Urinary bladder (tissue), 4 donors: Measurements from ENCODE around the gene HGS. TPM values are rescaled to one million over a fixed set of nuclear protein-coding genes. Genes with fewer than 3 reads are reported as not detected.
"Not testable (repeated sequence)": the region's sequence is repeated elsewhere in the genome, so short reads cannot be mapped to it uniquely, and the experiment has no call there.

Experiments
- DNase-seq: peaks from one replicate; pipeline ENCODE4 v3.0.0-alpha.2; 2015; ENCODE audit errors: extremely low spot score
- H3K27ac ChIP-seq: one replicate; pipeline ENCODE4 v1.5.1; 2013; ENCODE audit warnings: low read depth, mild to moderate bottlenecking, moderate library complexity
- H3K36me3 ChIP-seq: one replicate; pipeline ENCODE4 v1.6.1; 2013; ENCODE audit warnings: mild to moderate bottlenecking, moderate library complexity; ENCODE audit not compliant: insufficient read depth
- H3K4me1 ChIP-seq: one replicate; pipeline ENCODE4 v1.6.1; 2013; ENCODE audit warnings: mild to moderate bottlenecking, moderate library complexity; ENCODE audit not compliant: insufficient read depth
- H3K4me3 ChIP-seq: one replicate; pipeline ENCODE4 v1.5.1; 2013; ENCODE audit warnings: low read depth, low read length
- WGBS: extraction: QIAGEN DNeasy Blood & Tissue Kit; methylation state at CpG from one replicate; pipeline ENCODE4 v1.1.7; 2013; 5-methylcytosine and 5-hydroxymethylcytosine counted together
- polyA plus RNA-seq: library from polyadenylated mRNA; stranded (reverse); fragments of 200-250 nt; gene quantifications from one replicate; pipeline ENCODE4 v1.2.3, GENCODE V29; 2013
- small RNA-seq: library from RNA; depleted of rRNA; stranded (forward); fragments of <200 nt; gene quantifications from one replicate; pipeline ENCODE3, GENCODE V24; 2014
- total RNA-seq: library from RNA; depleted of rRNA; stranded (reverse); fragments of >200 nt; gene quantifications from one replicate; pipeline ENCODE4 v1.2.3, GENCODE V29; 2014
- donor health status: healthy with polysubstance abuse.
- donor health status: healthy.

Gene HGS
- total and polyA plus RNA-seq, 2 donors, result 36.1 to 92.7 TPM

DNA sequence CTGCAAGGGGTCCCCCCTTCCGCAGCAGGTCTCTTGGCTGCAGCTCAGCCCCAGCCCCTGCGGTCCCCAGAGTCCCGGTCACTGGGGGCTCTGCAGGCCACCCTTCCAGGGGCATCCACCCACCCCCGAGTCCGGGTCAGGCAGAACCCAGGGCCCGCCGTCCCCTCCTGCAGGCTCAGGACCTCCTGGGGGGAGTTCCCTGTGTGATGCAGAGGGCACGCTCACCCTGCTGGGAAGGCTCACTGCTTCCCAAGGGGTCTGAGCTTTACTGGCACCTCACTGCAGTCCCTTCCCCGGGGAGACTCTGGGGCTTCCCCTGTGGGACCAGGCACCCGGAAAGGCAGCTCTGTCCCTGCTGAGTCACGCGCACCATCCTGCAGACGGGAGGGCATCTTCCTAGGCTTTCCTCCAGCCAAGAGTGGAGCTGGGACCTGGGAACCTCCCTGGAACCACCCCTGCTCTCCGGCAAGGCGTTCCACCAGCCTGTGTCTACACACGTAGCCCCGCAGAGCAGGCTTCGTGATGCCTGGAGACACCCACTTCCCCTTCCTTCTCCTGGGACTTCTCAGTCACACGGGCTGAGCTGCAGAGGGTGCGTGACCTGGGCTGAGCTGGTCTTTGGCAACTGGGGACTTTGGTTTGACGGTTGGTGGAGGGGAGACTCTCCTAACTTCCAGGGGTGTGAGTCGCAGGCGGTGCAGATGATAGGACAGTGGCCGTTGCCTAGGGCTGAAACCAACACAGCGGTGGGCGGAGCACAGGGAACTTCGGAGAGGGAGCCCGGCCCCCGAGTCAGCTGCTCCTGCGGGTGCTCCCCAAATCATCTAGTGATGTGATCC, 51.7 kb downstream of the HGS start:
- Histone ChIP-seq H3K36me3 (no peaks in the 10 kb centered on the region), H3K4me1 (no peaks in the 10 kb centered on the region), H3K27ac (no peak overlapping the region), H3K4me3 (no peak overlapping the region)
- WGBS, result 38% methylated on average over 30 of the region's 30 CpGs
- no peak for DNase-seq

DNA sequence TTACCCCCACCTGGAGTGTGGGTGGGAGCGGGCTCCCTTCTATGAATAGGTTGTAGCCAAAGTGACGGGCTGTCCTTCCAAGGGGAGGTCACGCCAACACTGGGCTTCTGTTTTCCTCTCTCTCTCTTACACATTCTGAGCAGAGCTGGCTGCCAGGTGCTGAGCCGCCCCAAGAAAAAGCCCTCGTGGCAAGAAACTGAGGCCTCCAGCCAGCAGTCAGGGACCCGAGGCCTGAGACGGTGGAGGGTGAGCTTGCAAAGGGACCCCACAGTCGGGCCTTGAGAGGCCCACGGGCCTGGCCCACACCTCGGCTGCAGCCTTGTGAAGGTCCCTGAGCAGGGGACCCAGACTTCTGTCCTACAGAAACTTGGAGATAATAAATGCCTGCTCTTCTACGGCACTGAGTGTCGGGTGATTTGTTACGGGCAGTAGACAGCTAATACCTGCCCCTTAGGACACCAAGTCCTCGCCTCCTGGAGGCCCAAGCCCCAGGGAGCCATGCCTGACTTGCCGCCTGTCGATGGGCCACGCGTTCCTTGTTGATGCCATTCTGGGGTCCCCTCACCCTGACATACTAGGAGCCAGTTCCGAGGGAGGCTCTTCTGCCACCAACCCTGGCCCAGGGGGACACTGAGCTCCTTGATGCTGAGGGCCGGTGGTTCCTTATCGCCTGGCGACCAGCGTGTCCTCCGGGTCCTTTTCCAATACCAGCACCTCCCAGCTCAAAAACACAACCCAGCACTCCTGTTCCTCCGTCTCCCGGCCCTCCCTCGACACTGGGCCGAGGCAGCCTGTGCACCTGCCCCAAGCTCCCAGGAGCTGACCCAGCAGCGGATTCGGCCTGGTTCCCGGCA, 54.4 kb downstream of the HGS start:
- no peak for DNase-seq
- no peaks in the 10 kb centered on the region for H3K4me1 ChIP-seq
- no peak overlapping the region for H3K4me3 ChIP-seq
- H3K27ac ChIP-seq, result no peak overlapping the region
- no peaks in the 10 kb centered on the region for H3K36me3 ChIP-seq
- WGBS, result 83% methylated on average over 31 of the region's 31 CpGs

DNA sequence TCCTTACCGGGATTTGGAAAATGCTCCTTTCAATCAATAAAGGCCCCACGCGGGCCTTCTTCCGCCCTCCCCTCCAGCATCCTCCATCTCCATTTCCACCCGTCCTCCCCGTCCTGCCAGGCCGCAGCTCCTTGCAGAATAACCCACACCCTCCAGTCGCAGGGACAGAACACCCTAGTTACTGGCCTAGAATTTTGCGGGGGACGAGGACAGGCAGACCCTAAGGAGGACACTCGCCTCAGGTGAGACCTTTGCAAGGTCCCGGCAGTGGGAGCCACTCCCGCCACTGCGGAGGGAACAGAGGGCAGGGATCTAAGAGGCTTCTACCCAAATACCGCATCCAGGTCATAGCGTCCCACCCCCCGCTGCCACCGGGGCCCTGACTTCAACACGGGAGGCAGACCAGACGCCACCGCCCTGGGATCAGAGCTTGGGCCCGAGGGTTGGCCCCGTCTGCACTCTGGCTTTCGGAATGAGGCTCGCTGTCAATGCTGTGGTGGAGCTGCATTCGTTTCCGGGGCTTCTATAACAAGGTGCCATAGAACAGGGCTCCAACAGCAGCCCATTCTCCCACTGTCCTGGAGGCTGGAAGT, 55.1 kb downstream of the HGS start:
- no peak overlapping the region for H3K4me3 ChIP-seq
- H3K36me3 ChIP-seq, result no peaks in the 10 kb centered on the region
- no peaks in the 10 kb centered on the region for H3K4me1 ChIP-seq
- WGBS, result 80% methylated on average over 27 of the region's 27 CpGs
- H3K27ac ChIP-seq, result no peak overlapping the region
- DNase-seq, result no peak

DNA sequence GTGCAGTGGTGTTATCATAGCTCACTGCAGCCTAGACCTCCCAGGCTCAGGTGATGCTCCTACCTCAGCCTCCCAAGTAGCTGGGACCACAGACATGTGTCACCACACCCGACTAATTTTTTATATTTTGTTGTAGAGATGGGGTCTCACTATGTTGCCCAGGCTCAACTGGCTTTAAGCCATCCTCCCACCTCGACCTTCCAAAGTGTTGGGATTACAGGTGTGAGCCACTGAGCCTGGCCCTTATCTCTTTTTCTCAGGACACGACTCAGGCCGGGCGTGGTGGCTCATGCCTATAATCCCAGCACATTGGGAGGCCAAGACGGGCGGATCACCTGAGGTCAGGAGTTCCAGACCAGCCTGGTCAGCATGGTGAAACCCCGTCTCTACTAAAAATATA, 55.8 kb downstream of the HGS start:
- H3K27ac ChIP-seq, H3K4me1 ChIP-seq, H3K36me3 ChIP-seq, H3K4me3 ChIP-seq, DNase-seq: not testable (repeated sequence)
- WGBS, result 88% methylated on average over 8 of the region's 8 CpGs

DNA sequence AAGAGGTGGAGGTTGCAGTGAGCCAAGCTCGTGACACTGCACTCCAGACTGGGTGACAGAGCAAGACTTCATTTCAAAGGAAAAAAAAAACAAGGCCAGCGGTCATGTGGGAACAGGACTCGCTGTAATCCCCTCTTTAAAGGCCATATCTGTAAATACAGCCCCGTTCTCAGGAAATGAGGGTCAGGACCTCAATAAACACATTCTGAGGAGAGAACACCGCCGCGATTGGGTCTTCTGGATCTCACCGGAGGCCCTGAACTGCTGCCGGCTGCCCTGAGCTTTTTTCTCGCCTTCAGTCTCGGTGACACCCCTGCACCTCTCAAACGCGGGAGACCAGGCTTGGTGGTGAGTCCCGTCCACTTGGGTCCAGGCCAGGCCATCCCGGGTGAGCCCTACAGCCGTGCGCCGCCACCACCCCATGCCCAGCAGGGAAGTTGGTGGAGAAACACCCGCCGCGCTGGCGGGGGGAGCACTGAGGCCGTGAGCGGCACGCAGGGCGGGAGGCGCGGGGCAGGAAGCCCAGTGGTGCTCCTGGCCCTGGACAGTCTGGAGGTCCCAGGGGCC, 56.7 kb downstream of the HGS start:
- no peak overlapping the region for H3K4me3 ChIP-seq
- H3K27ac ChIP-seq, result no peak overlapping the region
- DNase-seq, result no peak
- no peaks in the 10 kb centered on the region for H3K36me3 ChIP-seq
- 21% methylated on average over 28 of the region's 28 CpGs for WGBS
- H3K4me1 ChIP-seq, result no peaks in the 10 kb centered on the region

DNA sequence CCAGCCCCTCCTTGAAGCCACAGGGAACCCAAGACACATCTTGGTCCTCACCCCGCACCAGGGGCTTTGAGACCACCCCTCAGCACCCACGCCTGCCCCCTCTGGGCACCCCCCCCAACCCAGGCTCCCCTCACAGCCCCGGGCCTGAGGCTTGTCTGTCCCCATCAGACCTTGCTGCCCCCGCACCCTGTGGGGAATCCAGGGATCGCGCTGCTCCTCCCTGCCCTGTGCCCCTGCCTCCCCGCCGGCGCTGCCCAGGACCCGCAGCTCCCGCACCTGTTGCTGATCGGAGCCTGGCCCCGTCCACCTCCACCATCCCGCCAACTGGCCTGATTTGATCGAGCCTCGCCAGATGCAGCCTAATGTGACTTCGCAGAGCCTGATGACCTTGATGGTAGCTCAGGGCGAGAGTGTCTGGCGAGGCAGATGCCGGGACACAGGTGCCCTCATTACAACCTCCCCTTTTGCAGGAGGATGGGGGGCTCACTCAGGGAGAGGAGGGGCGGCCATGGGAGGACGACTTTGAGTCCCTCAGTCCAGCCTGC, 57.3 kb downstream of the HGS start:
- H3K27ac ChIP-seq, result no peak overlapping the region
- no peak for DNase-seq
- WGBS, result 40% methylated on average over 22 of the region's 22 CpGs

DNA sequence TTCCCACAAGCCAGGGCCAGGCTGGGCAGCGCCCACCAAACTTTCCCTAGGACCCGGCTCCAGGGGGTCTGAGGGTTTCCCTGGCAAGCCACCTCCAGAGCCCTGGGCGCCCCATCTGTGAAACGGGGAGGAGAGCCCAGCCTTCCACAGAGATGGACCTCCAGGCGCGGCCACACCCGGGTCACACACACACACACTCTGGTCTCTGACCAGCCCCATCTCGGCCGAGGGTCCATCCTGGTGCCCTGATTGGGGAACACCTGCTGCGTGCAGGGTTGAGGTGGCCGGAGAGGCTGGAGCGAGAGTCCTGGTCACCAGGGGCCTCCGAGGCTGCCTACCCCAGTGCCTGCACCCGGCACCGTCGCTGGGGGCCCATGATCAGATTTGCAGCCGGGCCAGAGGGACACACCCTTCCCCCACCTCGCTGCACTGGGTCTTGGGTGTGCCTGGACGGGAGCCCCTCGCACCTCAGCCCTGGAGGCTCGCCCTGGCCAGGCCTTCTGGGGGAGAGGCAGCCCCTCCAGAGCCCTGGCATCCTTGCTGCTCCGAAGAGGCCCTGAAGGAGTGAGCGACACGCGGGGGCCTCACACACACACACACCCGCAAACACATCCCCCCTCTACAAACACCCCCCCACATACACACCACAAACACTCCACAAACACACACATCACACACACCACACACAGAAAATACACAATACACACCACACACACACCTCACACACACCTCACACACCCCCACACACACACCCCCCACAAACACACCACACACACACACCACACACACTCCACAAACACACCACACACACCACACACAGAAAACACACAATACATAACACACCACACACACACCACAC, 58.0 kb downstream of the HGS start:
- Histone ChIP-seq H3K4me1 (no peaks in the 10 kb centered on the region), H3K4me3 (no peak overlapping the region), H3K36me3 (no peaks in the 10 kb centered on the region), H3K27ac (no peak overlapping the region)
- no peak for DNase-seq
- 50% methylated on average over 26 of the region's 26 CpGs for WGBS

More for the DNA sequence above, 57.3 kb downstream of the HGS start:
- Histone ChIP-seq H3K4me1 (no peaks in the 10 kb centered on the region), H3K4me3 (no peak overlapping the region), H3K36me3 (no peaks in the 10 kb centered on the region)

Small RNAs within 50 kb of the gene (small RNA-seq; reads per million reads assigned to genes)
- not detected for gene MIR6786

Other genes starting within 250 kb of the HGS start
- gene ACTG1, start 171.2 kb upstream of the HGS start, total RNA-seq, result 2,267 TPM
- gene ACTG1, start 171.2 kb upstream of the HGS start, polyA plus RNA-seq, result 2,840 TPM
- 0.69 TPM for gene FSCN2, start 155.6 kb upstream of the HGS start, total RNA-seq
- gene FSCN2, start 155.6 kb upstream of the HGS start, polyA plus RNA-seq, result 0.43 TPM
- 14.0 TPM for gene FAAP100, start 131.7 kb upstream of the HGS start, total RNA-seq
- 21.0 TPM for gene FAAP100, start 131.7 kb upstream of the HGS start, polyA plus RNA-seq
- gene NPLOC4, start 46.9 kb upstream of the HGS start, total RNA-seq, result 36.5 TPM
- 45.3 TPM for gene NPLOC4, start 46.9 kb upstream of the HGS start, polyA plus RNA-seq
- gene TSPAN10, start 46.8 kb upstream of the HGS start, total RNA-seq, result 1.2 TPM
- 0.65 TPM for gene TSPAN10, start 46.8 kb upstream of the HGS start, polyA plus RNA-seq
- gene PDE6G, start 27.5 kb upstream of the HGS start, total RNA-seq, result not detected
- 1.2 TPM for gene PDE6G, start 27.5 kb upstream of the HGS start, polyA plus RNA-seq
- 7.5 TPM for gene OXLD1, start 17.4 kb upstream of the HGS start, total RNA-seq
- 47.9 TPM for gene OXLD1, start 17.4 kb upstream of the HGS start, polyA plus RNA-seq
- gene CCDC137, start 17.3 kb upstream of the HGS start, total RNA-seq, result 4.3 TPM
- gene CCDC137, start 17.3 kb upstream of the HGS start, polyA plus RNA-seq, result 15.9 TPM
- 19.7 TPM for gene ARL16, start 214 bp upstream of the HGS start, total RNA-seq
- 47.0 TPM for gene ARL16, start 214 bp upstream of the HGS start, polyA plus RNA-seq
- 3.3 TPM for gene MRPL12, start 19.4 kb downstream of the HGS start, total RNA-seq
- gene MRPL12, start 19.4 kb downstream of the HGS start, polyA plus RNA-seq, result 81.3 TPM
- gene SLC25A10, start 28.3 kb downstream of the HGS start, total RNA-seq, result 5.7 TPM
- gene SLC25A10, start 28.3 kb downstream of the HGS start, polyA plus RNA-seq, result 12.6 TPM
- gene GCGR, start 120.1 kb downstream of the HGS start, total RNA-seq, result not detected
- 0.16 TPM for gene GCGR, start 120.1 kb downstream of the HGS start, polyA plus RNA-seq
- gene MCRIP1, start 149.3 kb downstream of the HGS start, total RNA-seq, result 43.8 TPM
- gene MCRIP1, start 149.3 kb downstream of the HGS start, polyA plus RNA-seq, result 190 TPM
- gene PPP1R27, start 151.0 kb downstream of the HGS start, total RNA-seq, result not detected
- gene PPP1R27, start 151.0 kb downstream of the HGS start, polyA plus RNA-seq, result not detected
- gene P4HB, start 176.5 kb downstream of the HGS start, total RNA-seq, result 262 TPM
- 367 TPM for gene P4HB, start 176.5 kb downstream of the HGS start, polyA plus RNA-seq
- gene ARHGDIA, start 187.3 kb downstream of the HGS start, total RNA-seq, result 31.0 TPM
- 277 TPM for gene ARHGDIA, start 187.3 kb downstream of the HGS start, polyA plus RNA-seq
- 51.3 TPM for gene ALYREF, start 207.6 kb downstream of the HGS start, total RNA-seq
- gene ALYREF, start 207.6 kb downstream of the HGS start, polyA plus RNA-seq, result 47.6 TPM
- gene ANAPC11, start 207.7 kb downstream of the HGS start, total RNA-seq, result 51.6 TPM
- 245 TPM for gene ANAPC11, start 207.7 kb downstream of the HGS start, polyA plus RNA-seq
- 0.69 TPM for gene NPB, start 218.2 kb downstream of the HGS start, total RNA-seq
- gene NPB, start 218.2 kb downstream of the HGS start, polyA plus RNA-seq, result 0.85 TPM
- gene PCYT2, start 227.4 kb downstream of the HGS start, total RNA-seq, result 9.8 TPM
- gene PCYT2, start 227.4 kb downstream of the HGS start, polyA plus RNA-seq, result 36.0 TPM
- gene SIRT7, start 234.2 kb downstream of the HGS start, total RNA-seq, result 3.9 TPM
- 22.7 TPM for gene SIRT7, start 234.2 kb downstream of the HGS start, polyA plus RNA-seq
- gene MAFG, start 243.7 kb downstream of the HGS start, total RNA-seq, result 7.6 TPM
- 31.3 TPM for gene MAFG, start 243.7 kb downstream of the HGS start, polyA plus RNA-seq